Colonic mucosa (tissue), 4 donors: ENCODE data around the gene MYPOP. TPM values are rescaled to one million over a fixed set of nuclear protein-coding genes. Genes with fewer than 3 reads are reported as not detected.

Experiments
- DNase-seq: peaks from one replicate; pipeline ENCODE4 v3.0.0-alpha.2; 2020
- H3K27ac ChIP-seq: fragments of 200-600 bp; one replicate; pipeline ENCODE4 v1.8.0; 2021
- H3K27me3 ChIP-seq: fragments of 200-600 bp; one replicate; pipeline ENCODE4 v1.8.0; 2021
- H3K36me3 ChIP-seq: fragments of 200-600 bp; one replicate; pipeline ENCODE4 v1.8.0; 2021
- H3K4me1 ChIP-seq: fragments of 200-600 bp; one replicate; pipeline ENCODE4 v1.8.0; 2021; ENCODE audit warnings: mild to moderate bottlenecking
- H3K4me3 ChIP-seq: fragments of 200-600 bp; one replicate; pipeline ENCODE4 v1.8.0; 2021
- H3K9ac ChIP-seq, 2 donors: one replicate each; pipeline ENCODE4 v1.7.0; 2013; ENCODE audit warnings: control low read depth in 2 of 2, low read depth in 2 of 2, low read length in 2 of 2
- H3K9me3 ChIP-seq: fragments of 200-600 bp; one replicate; pipeline ENCODE4 v1.8.0; 2021
- CTCF ChIP-seq: fragments of 200-600 bp; IDR thresholded peaks from one replicate; pipeline ENCODE4 v1.8.0; 2022; ENCODE audit warnings: antibody characterized with exemption, mild to moderate bottlenecking
- intact Hi-C: fragments of 100-400 bp; cut with DNase I; formaldehyde crosslinking; loops from one replicate; pipeline ENCODE4 v1.14.1; 2022
- total RNA-seq, 2 donors: library from RNA; stranded (reverse); fragmentation: NEBNext Ultra II Directional in 1 of 2; extraction: Animal tissue kit (Norgen Biotek cat#: 25700) in 1 of 2; gene quantifications; one replicate each; pipeline ENCODE4 v1.2.1, GENCODE V29; 2021
- donor health status: healthy.
- donor health status: DM: no; HTN: no; CAD: no.
- donor health status: DM: no; HTN: no; CAD: no.

The MYPOP gene
- total RNA-seq, 2 donors from 2014 or later = 8.9 to 9.0 TPM

DNA sequence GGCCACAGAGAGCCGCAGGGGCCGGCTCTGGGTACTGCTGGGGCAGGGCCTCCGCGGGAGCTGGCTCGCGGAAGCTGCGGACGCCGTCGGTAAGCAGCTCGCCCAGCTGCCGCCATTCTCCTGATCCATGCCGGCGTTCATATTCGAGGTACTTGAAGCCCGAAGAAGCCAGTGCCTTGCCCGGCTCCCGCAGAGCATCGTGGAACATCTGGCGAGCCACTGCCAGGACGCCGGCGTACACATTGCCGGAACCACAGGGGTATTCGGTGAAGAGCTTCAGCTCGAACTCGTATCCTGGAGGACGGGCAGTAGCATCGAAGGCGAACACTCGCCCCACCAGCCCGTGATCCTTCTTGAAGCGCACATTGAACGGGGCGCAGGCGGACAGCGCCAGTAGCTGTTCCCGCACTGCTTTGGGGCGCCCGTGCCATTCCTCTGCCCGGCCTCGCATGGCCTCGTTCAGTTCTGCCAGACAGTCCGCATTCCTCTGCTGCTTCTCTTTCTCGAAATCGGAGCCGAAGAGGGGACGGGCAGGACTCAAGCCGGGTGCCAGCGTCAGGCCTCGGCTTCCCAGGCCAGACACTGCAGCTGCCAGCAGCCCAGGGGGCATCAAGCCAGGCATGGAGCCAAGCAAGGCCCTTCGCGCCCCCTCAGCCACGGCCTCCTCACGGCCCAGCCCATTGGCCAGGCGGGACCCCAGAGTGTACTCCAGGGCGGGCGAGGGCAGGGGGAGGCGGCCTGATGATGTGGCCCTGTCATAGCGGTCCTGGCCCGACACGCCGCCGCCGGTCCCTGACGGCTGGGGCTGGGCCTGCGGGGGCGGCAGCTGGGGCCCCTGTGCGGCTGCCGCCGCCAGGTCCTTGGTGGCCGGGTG is 17.5 kb downstream of the MYPOP start:
- no peaks in the 10 kb centered on the region for H3K27me3 ChIP-seq
- peak overlapping the region; percentile 89 for H3K27ac ChIP-seq
- no peak for TF ChIP-seq CTCF
- peak overlapping the region; percentile 89 for H3K4me3 ChIP-seq
- H3K36me3 ChIP-seq = no peaks in the 10 kb centered on the region
- DNase-seq = no peak
- H3K9ac ChIP-seq = peak overlapping the region; percentile 51 to 84
- no peaks in the 10 kb centered on the region for H3K9me3 ChIP-seq
- intact Hi-C loops = loop anchor here (10.0 kb wide), 1 partner anchor 70 kb away; the partner anchor contains the start of gene RSPH6A
- H3K4me1 ChIP-seq = peaks cover 21% of the 10 kb centered on the region

GRCh38 chr19:45883881-45884681 is 18.3 kb downstream of the MYPOP start:
- no peaks in the 10 kb centered on the region for H3K9me3 ChIP-seq
- peak overlapping the region in 1 of 2 donors; percentile 16 for H3K9ac ChIP-seq
- no peak for TF ChIP-seq CTCF
- DNase-seq = no peak
- H3K27ac ChIP-seq = no peak overlapping the region
- no peaks in the 10 kb centered on the region for H3K27me3 ChIP-seq
- no peaks in the 10 kb centered on the region for H3K36me3 ChIP-seq
- intact Hi-C loops = loop anchor here (1.0 to 10.0 kb wide), 2 partner anchors 21 to 69 kb away; partner anchors contain the start of genes RSPH6A and SYMPK
- H3K4me1 ChIP-seq = peaks cover 21% of the 10 kb centered on the region
- H3K4me3 ChIP-seq = no peak overlapping the region

DNA sequence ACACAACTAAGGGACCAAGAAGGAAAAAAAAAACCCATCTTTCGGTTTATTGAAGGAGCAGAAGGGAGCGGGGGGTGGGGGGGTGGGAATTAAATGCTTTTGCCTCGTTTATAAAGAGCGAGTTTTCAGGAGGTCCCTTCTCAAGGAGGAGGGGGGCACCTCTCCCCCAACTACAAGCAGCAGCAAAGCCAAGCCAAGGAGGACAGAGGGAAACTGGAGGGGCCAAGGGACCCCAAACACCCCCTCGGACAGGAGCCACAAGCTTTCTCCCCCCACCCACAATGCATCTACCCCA is 18.9 kb downstream of the MYPOP start:
- intact Hi-C loops = loop anchor here (1.0 to 10.0 kb wide), 2 partner anchors 20 to 69 kb away; partner anchors contain the start of genes RSPH6A and SYMPK
- Histone ChIP-seq H3K9me3 (no peaks in the 10 kb centered on the region), H3K27ac (no peak overlapping the region), H3K9ac (peak overlapping the region in 1 of 2 donors; percentile 16), H3K27me3 (no peaks in the 10 kb centered on the region), H3K36me3 (no peaks in the 10 kb centered on the region), H3K4me3 (no peak overlapping the region), H3K4me1 (peaks cover 21% of the 10 kb centered on the region)
- DNase-seq = no peak
- peak; percentile 47 for TF ChIP-seq CTCF

GRCh38 chr19:45882652-45883585 is 19.5 kb downstream of the MYPOP start:
- TF ChIP-seq CTCF = peak; percentile 96
- Histone ChIP-seq H3K27ac (peak overlapping the region; percentile 75), H3K36me3 (no peaks in the 10 kb centered on the region), H3K9ac (peak overlapping the region; percentile 69 to 90), H3K9me3 (no peaks in the 10 kb centered on the region), H3K27me3 (no peaks in the 10 kb centered on the region), H3K4me1 (peaks cover 21% of the 10 kb centered on the region), H3K4me3 (peak overlapping the region; percentile 16)
- intact Hi-C loops = loop anchor here (1.0 to 10.0 kb wide), 2 partner anchors 20 to 68 kb away; partner anchors contain the start of genes RSPH6A and SYMPK
- peak; percentile 93 for DNase-seq
